GM23338 (cell line): ENCODE results near the gene TSC22D2.

ENCODE experiments used
- EZH2 ChIP-seq: fragments of 200-600 bp; sonication (generic); IDR thresholded peaks from one replicate; pipeline ENCODE4 v1.8.0; 2017; ENCODE audit warnings: antibody characterized with exemption, mild to moderate bottlenecking, low read depth; ENCODE audit not compliant: unreplicated experiment
- TF ChIP-seq, protein P1 (sequence below), 2 experiments: fragments of 200-600 bp in 1 of 2; sonication (generic) in 1 of 2; conservative IDR thresholded peaks; 2 replicates each; pipeline versions ENCODE4 v1.5.1 to v1.6.1; 2016 to 2017; ENCODE audit warnings: antibody characterized with exemption in 2 of 2, low read depth in 2 of 2, mild to moderate bottlenecking in 2 of 2, moderate library complexity in 1 of 2
- TF ChIP-seq, protein P2 (sequence below): IDR thresholded peaks from one replicate; pipeline ENCODE4 v1.6.1; 2018; ENCODE audit warnings: antibody characterized with exemption; ENCODE audit not compliant: unreplicated experiment

DNA sequence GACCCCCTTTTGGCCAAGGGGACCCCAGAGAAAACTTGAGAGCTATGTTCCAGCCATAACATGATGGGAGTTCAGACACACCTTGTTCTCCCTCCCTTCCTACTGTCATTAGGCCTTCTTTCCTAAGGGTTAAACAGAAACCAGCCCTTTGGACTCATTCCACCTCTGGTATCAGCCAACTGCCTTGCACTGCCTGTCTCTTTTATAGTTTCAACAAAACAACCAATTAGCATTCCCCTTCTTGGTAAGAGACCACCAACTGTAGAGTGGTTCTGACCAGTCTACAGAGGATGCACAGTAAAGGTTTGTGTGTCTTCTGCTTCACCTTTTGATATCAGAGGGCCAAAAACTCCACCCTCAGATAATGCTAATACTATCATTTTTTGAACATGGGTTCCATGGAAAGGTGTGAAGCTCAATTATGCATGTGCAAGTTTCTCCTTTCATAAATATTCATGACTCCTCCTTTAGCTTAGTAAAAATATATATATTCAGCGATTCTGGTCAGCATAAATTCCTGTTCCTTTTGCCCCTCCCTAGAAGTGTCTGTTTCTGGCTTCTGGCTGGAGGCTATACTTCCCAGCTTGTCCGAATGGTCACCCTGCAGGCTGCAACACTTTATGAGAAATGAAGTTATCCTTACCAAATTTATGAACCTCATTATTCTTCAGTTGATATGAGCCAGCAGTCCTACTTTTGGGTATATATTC is 82.3 kb downstream of the TSC22D2 start:
- TF ChIP-seq, protein P1, sequence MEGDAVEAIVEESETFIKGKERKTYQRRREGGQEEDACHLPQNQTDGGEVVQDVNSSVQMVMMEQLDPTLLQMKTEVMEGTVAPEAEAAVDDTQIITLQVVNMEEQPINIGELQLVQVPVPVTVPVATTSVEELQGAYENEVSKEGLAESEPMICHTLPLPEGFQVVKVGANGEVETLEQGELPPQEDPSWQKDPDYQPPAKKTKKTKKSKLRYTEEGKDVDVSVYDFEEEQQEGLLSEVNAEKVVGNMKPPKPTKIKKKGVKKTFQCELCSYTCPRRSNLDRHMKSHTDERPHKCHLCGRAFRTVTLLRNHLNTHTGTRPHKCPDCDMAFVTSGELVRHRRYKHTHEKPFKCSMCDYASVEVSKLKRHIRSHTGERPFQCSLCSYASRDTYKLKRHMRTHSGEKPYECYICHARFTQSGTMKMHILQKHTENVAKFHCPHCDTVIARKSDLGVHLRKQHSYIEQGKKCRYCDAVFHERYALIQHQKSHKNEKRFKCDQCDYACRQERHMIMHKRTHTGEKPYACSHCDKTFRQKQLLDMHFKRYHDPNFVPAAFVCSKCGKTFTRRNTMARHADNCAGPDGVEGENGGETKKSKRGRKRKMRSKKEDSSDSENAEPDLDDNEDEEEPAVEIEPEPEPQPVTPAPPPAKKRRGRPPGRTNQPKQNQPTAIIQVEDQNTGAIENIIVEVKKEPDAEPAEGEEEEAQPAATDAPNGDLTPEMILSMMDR (conservative IDR thresholded peaks at IDR 0.05; ENCODE audit: low read depth in 2 of 2) = no peak
- TF ChIP-seq, protein P2, sequence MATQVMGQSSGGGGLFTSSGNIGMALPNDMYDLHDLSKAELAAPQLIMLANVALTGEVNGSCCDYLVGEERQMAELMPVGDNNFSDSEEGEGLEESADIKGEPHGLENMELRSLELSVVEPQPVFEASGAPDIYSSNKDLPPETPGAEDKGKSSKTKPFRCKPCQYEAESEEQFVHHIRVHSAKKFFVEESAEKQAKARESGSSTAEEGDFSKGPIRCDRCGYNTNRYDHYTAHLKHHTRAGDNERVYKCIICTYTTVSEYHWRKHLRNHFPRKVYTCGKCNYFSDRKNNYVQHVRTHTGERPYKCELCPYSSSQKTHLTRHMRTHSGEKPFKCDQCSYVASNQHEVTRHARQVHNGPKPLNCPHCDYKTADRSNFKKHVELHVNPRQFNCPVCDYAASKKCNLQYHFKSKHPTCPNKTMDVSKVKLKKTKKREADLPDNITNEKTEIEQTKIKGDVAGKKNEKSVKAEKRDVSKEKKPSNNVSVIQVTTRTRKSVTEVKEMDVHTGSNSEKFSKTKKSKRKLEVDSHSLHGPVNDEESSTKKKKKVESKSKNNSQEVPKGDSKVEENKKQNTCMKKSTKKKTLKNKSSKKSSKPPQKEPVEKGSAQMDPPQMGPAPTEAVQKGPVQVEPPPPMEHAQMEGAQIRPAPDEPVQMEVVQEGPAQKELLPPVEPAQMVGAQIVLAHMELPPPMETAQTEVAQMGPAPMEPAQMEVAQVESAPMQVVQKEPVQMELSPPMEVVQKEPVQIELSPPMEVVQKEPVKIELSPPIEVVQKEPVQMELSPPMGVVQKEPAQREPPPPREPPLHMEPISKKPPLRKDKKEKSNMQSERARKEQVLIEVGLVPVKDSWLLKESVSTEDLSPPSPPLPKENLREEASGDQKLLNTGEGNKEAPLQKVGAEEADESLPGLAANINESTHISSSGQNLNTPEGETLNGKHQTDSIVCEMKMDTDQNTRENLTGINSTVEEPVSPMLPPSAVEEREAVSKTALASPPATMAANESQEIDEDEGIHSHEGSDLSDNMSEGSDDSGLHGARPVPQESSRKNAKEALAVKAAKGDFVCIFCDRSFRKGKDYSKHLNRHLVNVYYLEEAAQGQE = no peak
- no peak for TF ChIP-seq EZH2
